GM12892 (cell line): ENCODE data around the gene BAAT.

Experiments
- POLR2A ChIP-seq: IDR thresholded peaks from 2 replicates; pipeline ENCODE4 v1.6.1; 2011; ENCODE audit warnings: low read depth, low read length, control low read depth
- POLR2AphosphoS5 ChIP-seq: IDR thresholded peaks from 2 replicates; pipeline ENCODE4 v1.6.1; 2011; ENCODE audit warnings: low read depth, low read length, control low read depth
- TAF1 ChIP-seq: IDR thresholded peaks from 2 replicates; pipeline ENCODE4 v1.6.1; 2011; ENCODE audit warnings: low read depth, mild to moderate bottlenecking, control low read depth, low read length, borderline replicate concordance

GRCh38 chr9:101397746-101398067 lies 12.9 kb upstream of the BAAT start:
- no peak for TF ChIP-seq POLR2A
- TF ChIP-seq TAF1, result no peak
- TF ChIP-seq POLR2AphosphoS5, result no peak
